LNCAP (cell line): Measurements from ENCODE around the gene MYL3.
A peak's percentile ranks its signal among the peaks of the same experiment; 100 is the strongest.

Experiments
- TF ChIP-seq, protein P1 (sequence below): fragments of 450-650 bp; IDR thresholded peaks from 2 replicates; pipeline ENCODE4 v1.5.1; 2017; ENCODE audit warnings: mild to moderate bottlenecking

Gene MYL3

DNA sequence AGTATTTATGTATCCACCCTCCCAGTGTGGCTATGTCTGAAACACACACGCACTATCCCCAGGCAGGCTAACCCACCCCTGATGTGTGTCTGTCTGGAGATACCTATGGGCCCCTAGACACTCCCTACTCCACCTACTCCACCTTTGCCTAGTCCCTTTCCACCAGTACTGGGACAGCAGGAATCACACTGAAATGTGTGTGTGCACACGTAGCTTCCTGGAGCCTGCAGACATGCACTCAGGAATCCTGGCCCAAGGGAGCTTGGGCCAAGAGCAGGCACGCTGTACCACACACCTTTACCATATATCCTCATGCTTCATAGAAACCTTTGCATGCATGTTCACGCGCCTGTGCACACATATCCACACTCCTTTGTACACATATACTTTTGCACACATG lies 7.4 kb upstream of the MYL3 start:
- TF ChIP-seq, protein P1, sequence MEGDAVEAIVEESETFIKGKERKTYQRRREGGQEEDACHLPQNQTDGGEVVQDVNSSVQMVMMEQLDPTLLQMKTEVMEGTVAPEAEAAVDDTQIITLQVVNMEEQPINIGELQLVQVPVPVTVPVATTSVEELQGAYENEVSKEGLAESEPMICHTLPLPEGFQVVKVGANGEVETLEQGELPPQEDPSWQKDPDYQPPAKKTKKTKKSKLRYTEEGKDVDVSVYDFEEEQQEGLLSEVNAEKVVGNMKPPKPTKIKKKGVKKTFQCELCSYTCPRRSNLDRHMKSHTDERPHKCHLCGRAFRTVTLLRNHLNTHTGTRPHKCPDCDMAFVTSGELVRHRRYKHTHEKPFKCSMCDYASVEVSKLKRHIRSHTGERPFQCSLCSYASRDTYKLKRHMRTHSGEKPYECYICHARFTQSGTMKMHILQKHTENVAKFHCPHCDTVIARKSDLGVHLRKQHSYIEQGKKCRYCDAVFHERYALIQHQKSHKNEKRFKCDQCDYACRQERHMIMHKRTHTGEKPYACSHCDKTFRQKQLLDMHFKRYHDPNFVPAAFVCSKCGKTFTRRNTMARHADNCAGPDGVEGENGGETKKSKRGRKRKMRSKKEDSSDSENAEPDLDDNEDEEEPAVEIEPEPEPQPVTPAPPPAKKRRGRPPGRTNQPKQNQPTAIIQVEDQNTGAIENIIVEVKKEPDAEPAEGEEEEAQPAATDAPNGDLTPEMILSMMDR: no peak

DNA sequence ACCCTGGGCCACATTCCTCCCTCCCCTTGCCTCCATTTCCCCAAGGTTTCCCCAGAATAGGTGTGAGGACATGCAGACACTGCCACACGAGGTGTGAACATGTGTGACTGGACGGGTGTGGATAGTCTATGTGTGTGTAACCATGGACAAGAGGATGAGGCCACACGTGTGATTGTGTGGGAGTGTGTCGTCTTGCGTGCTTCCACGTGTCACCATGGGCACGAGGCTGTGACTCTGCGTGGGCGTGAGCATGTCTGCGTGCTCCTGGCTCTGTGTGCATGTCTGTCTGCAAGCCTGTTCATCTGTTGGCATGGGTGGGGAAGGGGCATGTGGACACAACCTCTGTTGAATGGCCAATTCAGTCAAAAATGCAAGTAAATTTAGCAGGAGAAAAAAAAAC lies 6.2 kb upstream of the MYL3 start:
- TF ChIP-seq, protein P1: no peak

GRCh38 chr3:46868948-46869347 lies 5.7 kb upstream of the MYL3 start:
- TF ChIP-seq, protein P1: no peak

GRCh38 chr3:46868287-46868686 lies 5.0 kb upstream of the MYL3 start:
- TF ChIP-seq, protein P1: no peak

GRCh38 chr3:46867550-46867898 lies 4.3 kb upstream of the MYL3 start:
- TF ChIP-seq, protein P1: no peak

DNA sequence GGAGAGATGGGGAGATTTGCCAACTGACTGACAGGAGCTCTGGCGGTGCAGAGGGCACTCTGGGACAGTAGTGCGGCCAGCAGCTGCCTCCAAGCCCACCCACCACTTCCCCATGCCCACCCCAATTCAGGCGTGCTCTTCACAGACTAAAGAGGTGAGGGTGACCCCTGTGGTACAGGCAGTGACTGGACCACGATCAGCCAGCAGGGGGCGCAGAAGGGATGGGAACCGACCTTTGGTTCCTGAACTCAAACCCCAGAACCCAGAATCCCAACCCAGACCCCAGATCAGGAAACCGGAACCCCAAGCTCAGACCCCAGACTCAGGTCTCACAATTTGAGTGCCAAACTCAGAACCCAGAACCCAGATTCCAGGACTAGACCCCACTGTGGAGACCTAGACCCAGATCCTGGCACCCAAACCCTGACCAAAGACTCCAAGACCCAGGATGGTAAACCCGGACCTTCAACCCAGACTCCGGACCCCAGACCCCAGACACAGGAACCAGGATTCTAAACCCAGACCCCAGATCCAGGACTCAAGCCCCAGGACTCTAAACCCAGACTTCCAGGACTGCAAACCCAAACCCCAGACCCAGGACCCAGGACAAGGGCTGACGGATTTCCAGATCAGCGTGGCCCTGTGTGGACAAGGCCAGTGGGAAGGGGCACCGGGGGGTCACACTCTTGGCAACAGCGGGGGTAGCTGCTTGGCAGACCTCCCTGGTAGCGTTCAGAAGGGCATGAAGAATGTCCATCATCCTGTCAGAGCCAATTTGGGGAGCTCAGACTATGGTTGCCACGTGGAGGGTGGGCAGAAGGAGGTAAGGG lies 3.7 kb upstream of the MYL3 start:
- TF ChIP-seq, protein P1: peak; percentile 95

GRCh38 chr3:46866032-46866595 lies 2.9 kb upstream of the MYL3 start:
- TF ChIP-seq, protein P1: no peak
